NCI-H2227 (cell line): ENCODE data around the gene GLS.

Experiments used
- DNase-seq: peaks from one replicate; lab custom pipeline; 2025; ENCODE audit not compliant: unreplicated experiment; lab: John Stamatoyannopoulos, UW

Gene GLS

DNA sequence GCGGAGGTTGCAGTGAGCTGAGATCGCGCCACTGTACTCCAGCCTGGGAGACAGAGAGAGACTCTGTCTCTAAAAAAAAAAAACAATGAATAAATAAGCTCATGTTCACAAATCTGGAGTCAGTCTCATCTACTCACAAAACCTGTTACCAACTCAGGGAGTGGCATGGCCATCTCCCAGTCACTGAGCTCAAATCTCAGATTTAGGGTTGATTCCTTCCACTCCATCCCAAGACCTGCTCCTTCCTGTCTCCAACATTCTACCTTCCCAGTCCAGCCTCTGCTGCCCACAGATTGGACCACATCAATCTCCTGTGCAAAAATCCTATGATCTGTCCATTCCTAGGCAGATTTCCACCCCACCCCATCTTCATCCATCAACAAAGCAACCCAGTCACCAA is 131.7 kb downstream of the GLS start:
- no peak for DNase-seq

DNA sequence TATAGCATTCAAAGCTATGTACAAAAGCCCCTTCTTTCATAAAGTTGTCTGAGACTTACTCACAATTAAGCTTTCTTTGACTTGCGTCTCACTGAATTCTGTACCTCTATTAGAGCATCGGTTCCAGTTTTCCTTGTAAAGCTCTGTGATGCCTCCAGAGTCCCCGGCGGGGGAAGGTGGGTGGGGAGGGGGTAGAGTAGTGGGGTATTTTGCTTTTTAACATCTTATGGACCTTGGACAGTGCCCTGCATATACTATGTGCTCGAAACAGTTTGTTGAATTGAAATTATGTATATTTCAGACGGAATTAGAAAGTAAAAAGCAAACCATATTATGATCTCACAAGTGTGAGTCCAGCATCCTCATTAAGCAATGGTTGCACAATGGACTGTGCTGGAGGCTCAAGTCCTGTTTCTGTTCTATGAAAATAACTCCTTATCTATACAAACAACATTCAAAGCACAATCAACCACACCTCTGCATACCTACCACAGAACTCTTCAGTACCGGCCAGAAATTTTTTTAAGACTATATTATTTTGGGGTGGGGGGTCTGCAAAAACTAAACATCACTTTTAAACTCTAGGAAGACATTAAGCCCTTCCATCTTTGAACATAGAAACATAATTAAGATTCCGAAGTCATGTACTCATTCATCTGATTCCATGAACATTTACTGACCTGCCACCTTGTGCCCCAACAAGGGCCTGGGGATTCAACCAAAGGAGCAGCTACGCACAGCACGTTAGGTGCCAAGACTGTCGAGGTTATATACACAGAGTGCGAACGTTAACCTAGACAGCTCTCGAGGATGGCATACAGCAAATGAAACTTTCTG is 132.4 kb downstream of the GLS start:
- peak; percentile 51 for DNase-seq

DNA sequence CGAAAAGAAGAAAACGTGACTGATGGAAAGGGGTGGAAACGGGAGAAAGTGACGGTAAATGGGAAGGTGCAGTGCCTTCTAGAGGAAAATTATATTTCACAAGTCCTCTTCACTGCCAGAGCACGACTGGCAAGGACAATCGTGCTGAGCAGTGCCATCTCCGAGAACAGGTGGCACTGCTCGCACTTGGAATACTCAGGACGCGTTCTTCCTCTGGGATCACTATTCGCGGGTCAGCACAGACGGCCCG is 133.0 kb downstream of the GLS start:
- no peak for DNase-seq

DNA sequence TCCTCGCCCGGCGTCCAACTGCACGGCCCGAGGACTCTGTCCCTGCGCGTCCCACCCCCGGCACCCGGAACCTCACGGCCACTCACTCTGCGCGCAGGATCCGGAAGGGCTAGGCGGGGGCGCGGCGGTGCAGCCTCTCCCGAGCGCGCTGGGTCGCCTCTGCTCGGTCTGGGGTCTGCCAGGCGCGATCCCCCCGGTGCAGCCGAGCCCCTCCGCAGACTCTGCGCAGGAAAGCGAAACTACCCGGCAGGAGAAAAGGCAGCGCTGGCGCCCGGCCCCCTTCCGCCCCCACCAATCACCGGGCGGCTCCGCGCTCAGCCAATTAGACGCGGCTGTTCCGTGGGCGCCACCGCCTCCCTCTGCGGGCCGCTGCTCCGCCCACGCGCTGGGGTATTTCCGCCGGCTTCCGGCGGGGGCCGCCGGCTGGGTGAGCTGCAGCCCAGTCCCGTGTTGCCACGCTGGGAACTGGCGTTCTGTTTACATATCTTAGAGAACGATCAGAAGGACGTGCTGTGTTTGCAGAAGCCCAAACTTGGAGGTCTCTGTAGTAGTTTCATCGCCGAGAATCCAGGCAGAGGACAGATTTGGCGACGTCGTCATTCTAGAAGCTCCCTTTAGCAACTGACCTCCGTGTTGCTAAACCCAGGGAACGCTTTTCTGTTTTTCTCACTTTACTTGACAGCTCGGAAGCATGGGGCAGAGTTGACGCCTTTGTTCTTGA is 133.5 kb downstream of the GLS start, which contains the start of gene STAT1:
Gene STAT1, minus strand, starts transcription at position 240 of the 721 bp plus-strand sequence. CDS start 4,168 bp downstream, outside the sequence.
- DNase-seq: peak; percentile 98

DNA sequence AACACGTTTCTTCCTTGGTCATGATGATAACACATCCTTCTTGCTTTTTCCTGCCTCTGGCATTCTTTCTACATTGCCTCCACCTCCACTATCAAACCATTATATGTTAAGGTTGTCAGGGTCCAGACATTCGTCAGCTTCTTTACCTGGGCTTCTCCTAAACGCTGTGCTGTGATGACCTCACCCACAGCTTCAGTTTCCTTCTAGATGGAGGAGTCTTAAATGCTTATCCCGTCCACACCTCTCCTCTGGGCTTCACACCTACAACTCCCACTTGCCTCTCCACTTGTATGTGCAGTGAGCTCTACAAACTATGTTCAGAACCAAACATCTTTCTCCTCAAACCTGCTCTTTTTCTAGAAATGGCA is 134.0 kb downstream of the GLS start:
- DNase-seq: no peak
